DND-41 (cell line): ENCODE results near the gene LRIT2.

Experiments
- CTCF ChIP-seq: IDR thresholded peaks from 2 replicates; pipeline ENCODE4 v1.5.1; 2012; ENCODE audit warnings: borderline replicate concordance, low read length, moderate library complexity, mild to moderate bottlenecking; ENCODE audit not compliant: poor library complexity, severe bottlenecking; ENCODE audit errors: extremely low read depth
- EZH2 ChIP-seq: IDR thresholded peaks from 3 replicates; pipeline ENCODE4 v1.6.1; 2012; ENCODE audit warnings: borderline replicate concordance, low read depth, mild to moderate bottlenecking, moderate library complexity, low read length, inconsistent platforms; ENCODE audit not compliant: severe bottlenecking

- TF ChIP-seq CTCF (no peak), EZH2 (no peak)
Measured at GRCh38 chr10:84201682-84202081, 23.7 kb downstream of the LRIT2 start.
